ENCODE results near the gene MTTP. TPM values are rescaled to one million over a fixed set of nuclear protein-coding genes. Genes with fewer than 3 reads are reported as not detected.
"Not testable (repeated sequence)": the region's sequence is repeated elsewhere in the genome, so short reads cannot be mapped to it uniquely, and the experiment has no call there.

MTTP gene
- total RNA-seq (2021) (not detected in 2 replicates), Bru-seq, nascent RNA (percentile 13 among the genes with signal in this experiment), BruChase-seq, experiment 1, labeled RNA remaining after a 2-hour chase (percentile 5 among the genes with signal in this experiment), BruChase-seq, experiment 2, labeled RNA remaining after a 6-hour chase (percentile 9 among the genes with signal in this experiment)
- long read RNA-seq = 0 reads

GRCh38 chr4:99574530-99575324 is at the start of gene MTTP:
Gene MTTP, plus strand, starts transcription at chr4:99574824. Its CDS starts 86 bp downstream, at chr4:99574910.
- H3K27ac ChIP-seq = no peak within 1 kb of the TSS
- no peak within 1 kb of the TSS for H3K4me3 ChIP-seq
- no TSS peak for BruUV-seq (replicated peaks)
- H3K4me1 ChIP-seq (replicated peaks; ENCODE audit: insufficient read depth) = no peaks in the 10 kb centered on the region
- no peaks in the 10 kb centered on the region for H4K20me1 ChIP-seq (ENCODE audit: insufficient read depth)
- H3K9me3 ChIP-seq (ENCODE audit: insufficient read depth, low read depth) = no peaks in the 10 kb centered on the region
- no peaks in the 10 kb centered on the region for H3K36me3 ChIP-seq (ENCODE audit: low read depth)
- H3K27me3 ChIP-seq (ENCODE audit: insufficient read depth, low read depth) = no peaks in the 10 kb centered on the region
- H3K79me2 ChIP-seq (ENCODE audit: low read depth) = no peaks in the 10 kb centered on the region
- ChIA-PET CTCF (no interaction called here), POLR2A (ENCODE audit: unreplicated experiment) (no interaction called here)
- no peak for TF ChIP-seq EZH2 (IDR thresholded peaks at IDR 0.05; ENCODE audit: low read depth)
- TF ChIP-seq CTCF (conservative IDR thresholded peaks at IDR 0.05) = no peak
- H2AFZ ChIP-seq = peak within 1 kb of the TSS; percentile 40; the same call in 1 of the 2 replicates
- intact Hi-C loops (cut with micrococcal nuclease; ENCODE audit: unreplicated experiment) = no loop called here
- no peaks in the 10 kb centered on the region for H3K9me2 ChIP-seq (ENCODE audit: insufficient read depth)
- H3K4me2 ChIP-seq = no peak within 1 kb of the TSS
- no peak for DNase-seq
- H3F3A ChIP-seq (ENCODE audit: insufficient read depth, low read depth) = no peaks in the 10 kb centered on the region

GRCh38 chr4:99529228-99529627 is 45.4 kb upstream of the MTTP start:
- TF ChIP-seq CTCF (conservative IDR thresholded peaks at IDR 0.05) (no peak), EZH2 (IDR thresholded peaks at IDR 0.05; ENCODE audit: low read depth) (no peak)
- intact Hi-C loops (cut with micrococcal nuclease; ENCODE audit: unreplicated experiment) = no loop called here

GRCh38 chr4:99529956-99530355 is 44.7 kb upstream of the MTTP start:
- no peak overlapping the region for H3K4me2 ChIP-seq
- no peaks in the 10 kb centered on the region for H4K20me1 ChIP-seq (ENCODE audit: insufficient read depth)
- H3K9me2 ChIP-seq (ENCODE audit: insufficient read depth) = no peaks in the 10 kb centered on the region
- H3K79me2 ChIP-seq (ENCODE audit: low read depth) = no peaks in the 10 kb centered on the region
- H3K9me3 ChIP-seq (ENCODE audit: insufficient read depth, low read depth) = no peaks in the 10 kb centered on the region
- H3K4me3 ChIP-seq = no peak overlapping the region
- no peaks in the 10 kb centered on the region for H3F3A ChIP-seq (ENCODE audit: insufficient read depth, low read depth)
- no peaks in the 10 kb centered on the region for H3K36me3 ChIP-seq (ENCODE audit: low read depth)
- TF ChIP-seq CTCF (conservative IDR thresholded peaks at IDR 0.05) (no peak), EZH2 (IDR thresholded peaks at IDR 0.05; ENCODE audit: low read depth) (no peak)
- BruUV-seq (replicated peaks) = no TSS peak
- H3K27me3 ChIP-seq (ENCODE audit: insufficient read depth, low read depth) = no peaks in the 10 kb centered on the region
- ChIA-PET POLR2A (ENCODE audit: unreplicated experiment) (no interaction called here), CTCF (no interaction called here)
- no peak overlapping the region for H2AFZ ChIP-seq
- intact Hi-C loops (cut with micrococcal nuclease; ENCODE audit: unreplicated experiment) = no loop called here
- H3K4me1 ChIP-seq (replicated peaks; ENCODE audit: insufficient read depth) = no peaks in the 10 kb centered on the region
- no peak for DNase-seq
- no peak overlapping the region for H3K27ac ChIP-seq

More at GRCh38 chr4:99529228-99529627, 45.4 kb upstream of the MTTP start:
- BruUV-seq (replicated peaks) = no TSS peak
- H3K9me2 ChIP-seq (ENCODE audit: insufficient read depth) = no peaks in the 10 kb centered on the region
- H3K4me3 ChIP-seq = no peak overlapping the region
- H3K36me3 ChIP-seq (ENCODE audit: low read depth) = no peaks in the 10 kb centered on the region
- H3K9me3 ChIP-seq (ENCODE audit: insufficient read depth, low read depth) = no peaks in the 10 kb centered on the region
- H3K27me3 ChIP-seq (ENCODE audit: insufficient read depth, low read depth) = no peaks in the 10 kb centered on the region
- no peaks in the 10 kb centered on the region for H4K20me1 ChIP-seq (ENCODE audit: insufficient read depth)
- no peak overlapping the region for H3K4me2 ChIP-seq
- no peak for DNase-seq
- no peaks in the 10 kb centered on the region for H3K79me2 ChIP-seq (ENCODE audit: low read depth)
- POLR2A ChIA-PET (ENCODE audit: unreplicated experiment) = no interaction called here
- CTCF ChIA-PET = no interaction called here
- H3K27ac ChIP-seq = no peak overlapping the region
- no peak overlapping the region for H2AFZ ChIP-seq
- H3F3A ChIP-seq (ENCODE audit: insufficient read depth, low read depth) = no peaks in the 10 kb centered on the region
- no peaks in the 10 kb centered on the region for H3K4me1 ChIP-seq (replicated peaks; ENCODE audit: insufficient read depth)

- H3K4me2 ChIP-seq; H3K27ac ChIP-seq; CTCF ChIA-PET; POLR2A ChIA-PET (ENCODE audit: unreplicated experiment); H3F3A ChIP-seq (ENCODE audit: insufficient read depth, low read depth); DNase-seq; intact Hi-C loops (cut with micrococcal nuclease; ENCODE audit: unreplicated experiment); H3K36me3 ChIP-seq (ENCODE audit: low read depth); H4K20me1 ChIP-seq (ENCODE audit: insufficient read depth); H3K9me2 ChIP-seq (ENCODE audit: insufficient read depth); H3K4me1 ChIP-seq (replicated peaks; ENCODE audit: insufficient read depth); H3K79me2 ChIP-seq (ENCODE audit: low read depth); H3K4me3 ChIP-seq; H3K9me3 ChIP-seq (ENCODE audit: insufficient read depth, low read depth); H2AFZ ChIP-seq; H3K27me3 ChIP-seq (ENCODE audit: insufficient read depth, low read depth); BruUV-seq (replicated peaks): not testable (repeated sequence)
These were observed 39.9 kb upstream of the MTTP start for GRCh38 chr4:99534699-99535098.

All from PC-9 (cell line).